HCEC 1CT (cell line): ENCODE data around the gene SLC2A13.
A peak's percentile ranks its signal among the peaks of the same experiment; 100 is the strongest.

Experiments used
- DNase-seq: peaks from one replicate; pipeline ENCODE4 v3.0.0-alpha.2; 2017

Gene SLC2A13

GRCh38 chr12:40105515-40106201 lies at the start of gene SLC2A13:
TSS of gene SLC2A13 (minus strand) at chr12:40106081. CDS start at chr12:40105808, 273 bp downstream.
- DNase-seq: peak; percentile 73

DNA sequence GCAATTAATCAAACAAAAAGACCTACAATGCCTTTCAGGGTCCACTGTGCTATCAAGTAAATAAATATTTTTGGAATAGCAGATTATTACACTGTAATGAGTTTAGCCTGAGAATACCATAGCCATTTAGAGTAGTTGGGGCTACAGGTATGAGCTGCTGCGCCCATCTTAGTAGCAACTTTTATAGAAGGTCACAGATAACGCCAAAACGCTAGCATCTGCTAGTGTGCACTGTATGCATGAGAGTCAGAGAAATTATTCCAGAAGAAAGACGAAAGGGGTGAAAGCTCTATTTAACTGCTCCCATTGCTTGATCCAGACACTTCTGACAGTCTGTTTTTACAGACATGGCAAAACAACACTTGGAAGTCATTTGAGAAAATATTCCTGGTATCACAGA lies 48.5 kb upstream of the SLC2A13 start:
- DNase-seq: no peak

DNA sequence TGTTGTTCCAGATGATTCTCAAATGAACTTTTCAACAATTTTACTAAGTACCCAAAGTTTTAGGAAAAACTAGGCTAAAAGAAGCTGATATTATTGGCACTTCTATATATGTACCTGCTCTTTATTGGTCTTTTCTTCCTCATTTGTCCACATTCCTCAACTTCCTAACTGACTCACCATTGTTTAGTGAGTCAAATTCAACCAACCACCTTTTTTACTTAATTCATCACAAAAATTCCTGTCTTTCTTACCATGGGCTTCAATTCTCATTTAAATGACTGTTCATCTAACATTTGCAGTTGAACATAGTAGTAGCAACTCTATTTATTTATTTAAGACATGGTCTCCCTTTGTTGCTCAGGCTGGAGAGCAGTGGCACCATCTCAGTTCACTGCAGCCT lies 47.6 kb upstream of the SLC2A13 start:
- no peak for DNase-seq

- peak; percentile 29 for DNase-seq
These were observed 47.0 kb upstream of the SLC2A13 start for GRCh38 chr12:40152783-40153383.

GRCh38 chr12:40149673-40150260 lies 43.9 kb upstream of the SLC2A13 start:
- DNase-seq: peak; percentile 32

DNA sequence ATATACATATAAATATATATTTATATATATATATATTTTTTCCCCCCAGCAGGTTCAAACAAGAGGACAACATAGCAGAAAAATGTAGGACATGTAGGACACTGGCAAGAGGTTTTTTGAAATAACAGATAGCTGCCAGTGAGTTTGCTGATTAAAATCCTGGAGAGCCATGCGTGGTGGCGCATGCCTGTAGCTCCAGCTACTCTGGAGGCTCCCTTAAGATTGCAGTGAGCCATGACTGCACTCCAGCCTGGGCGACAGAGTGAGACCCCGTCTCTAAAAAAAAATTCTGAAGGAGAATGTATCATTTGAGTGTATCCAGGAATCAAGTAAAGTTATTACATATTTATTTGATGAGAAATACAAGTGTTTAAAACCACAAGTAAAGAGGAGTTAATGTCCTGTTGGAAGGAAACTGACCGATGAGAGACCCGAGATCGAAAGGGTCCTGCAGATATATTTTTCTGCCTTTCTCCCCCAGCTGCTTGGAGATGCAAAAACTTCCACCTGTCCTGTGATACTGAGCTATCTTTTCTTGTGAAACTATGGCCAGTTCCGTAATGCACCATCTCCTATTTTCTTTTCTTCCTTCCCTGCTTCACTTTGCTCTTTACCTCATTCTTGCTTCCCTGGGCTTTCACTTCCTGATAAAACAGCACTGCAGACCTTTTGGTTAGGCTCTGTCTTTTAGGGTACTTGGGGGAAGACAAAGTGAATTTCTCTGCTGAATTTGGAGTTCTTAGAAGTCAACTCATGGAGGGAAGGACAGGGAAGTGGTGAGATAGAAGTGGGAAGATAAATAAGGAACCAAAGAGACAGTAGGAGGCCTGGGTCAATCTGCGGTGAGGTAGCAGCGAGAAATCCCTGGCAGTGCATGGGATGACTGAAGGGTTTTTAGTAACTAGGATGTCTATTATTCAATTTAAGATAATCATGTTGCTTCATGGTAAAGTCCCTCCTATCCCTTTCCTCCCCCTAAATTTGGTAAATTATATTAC lies 41.2 kb upstream of the SLC2A13 start:
- no peak for DNase-seq

DNA sequence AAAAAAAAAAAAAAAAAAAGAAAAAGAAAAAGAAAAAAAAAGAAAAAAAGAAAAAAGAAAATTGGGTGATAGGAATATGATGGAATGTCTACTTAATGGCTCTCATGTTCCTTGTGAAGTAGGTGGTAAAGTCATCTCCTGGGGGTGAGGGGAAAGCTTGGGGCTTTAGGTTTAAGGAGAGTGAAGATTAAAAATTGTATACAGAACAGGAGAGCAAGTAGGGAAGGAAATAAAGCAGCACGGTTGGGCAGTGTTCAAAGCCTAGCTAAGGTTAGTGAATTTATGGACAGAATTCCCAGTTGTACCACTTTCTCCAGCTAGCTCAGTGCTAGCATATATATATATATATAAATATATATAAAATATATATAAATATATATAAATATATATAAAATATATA lies 40.0 kb upstream of the SLC2A13 start:
- no peak for DNase-seq

DNA sequence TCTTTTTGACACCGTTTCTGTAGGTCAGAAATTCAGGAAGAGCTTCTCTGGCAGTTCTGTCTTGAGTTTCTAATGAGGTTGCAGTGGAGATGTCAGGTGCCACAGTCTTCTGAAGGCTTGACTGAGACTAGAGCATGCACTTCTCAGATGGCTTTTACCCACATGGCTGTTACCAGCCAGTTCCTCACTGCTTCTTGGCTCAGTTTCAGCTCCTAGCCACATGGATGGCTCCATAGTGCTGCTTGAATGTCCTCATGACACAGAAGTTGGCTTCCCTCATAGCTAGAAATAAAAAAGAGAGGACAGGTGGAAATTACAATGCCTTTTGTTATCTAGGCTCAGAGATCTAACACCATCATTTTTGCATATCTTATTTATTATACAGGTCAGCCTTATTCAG lies 38.1 kb upstream of the SLC2A13 start:
- DNase-seq: no peak

- peak; percentile 26 for DNase-seq
These were observed 36.3 kb upstream of the SLC2A13 start for GRCh38 chr12:40142001-40142744.

DNA sequence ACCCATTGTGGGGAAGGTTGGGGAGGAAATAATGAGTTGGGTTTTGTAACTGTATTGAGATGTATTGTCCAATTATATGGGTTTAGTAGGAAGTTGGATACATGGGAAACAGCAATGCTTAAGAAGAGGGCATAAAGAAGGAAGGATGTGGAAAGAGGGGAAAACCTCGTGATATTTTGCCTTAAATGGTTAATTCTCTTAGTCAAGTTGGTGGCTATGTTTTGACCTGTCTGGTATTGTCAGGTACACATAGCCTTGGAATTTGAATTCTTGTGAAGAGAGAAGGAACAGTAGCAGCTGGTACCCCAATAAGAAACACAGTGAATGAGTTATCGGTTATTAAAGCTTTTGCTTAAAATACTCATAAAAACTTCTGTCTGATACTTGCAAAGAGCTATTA lies 32.6 kb upstream of the SLC2A13 start:
- DNase-seq: no peak

GRCh38 chr12:40137252-40137651 lies 31.4 kb upstream of the SLC2A13 start:
- DNase-seq: peak; percentile 66

- DNase-seq: no peak
These were observed 21.5 kb upstream of the SLC2A13 start for GRCh38 chr12:40127408-40127807.

DNA sequence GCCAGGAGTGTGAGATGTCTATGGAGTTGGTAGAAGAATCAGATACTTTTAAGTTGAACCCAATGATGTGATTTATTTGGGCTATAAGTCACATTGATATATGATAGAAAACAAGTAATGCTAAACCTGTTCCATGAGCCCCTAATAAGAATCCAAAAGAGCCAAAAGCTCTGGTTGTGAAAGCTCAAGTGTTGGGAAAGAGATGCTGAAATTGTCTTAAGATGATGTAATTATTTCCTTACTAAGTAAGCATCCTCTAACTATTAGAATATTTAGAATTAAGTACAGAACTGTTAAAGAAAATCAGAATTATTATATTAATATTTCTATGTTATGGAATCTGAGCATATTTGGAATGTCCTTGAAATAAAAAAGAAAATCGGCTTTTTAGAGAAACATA lies 17.6 kb upstream of the SLC2A13 start:
- DNase-seq: no peak

GRCh38 chr12:40122842-40123241 lies 17.0 kb upstream of the SLC2A13 start:
- no peak for DNase-seq

- DNase-seq: no peak
These were observed 11.9 kb upstream of the SLC2A13 start for GRCh38 chr12:40117818-40118217.

DNA sequence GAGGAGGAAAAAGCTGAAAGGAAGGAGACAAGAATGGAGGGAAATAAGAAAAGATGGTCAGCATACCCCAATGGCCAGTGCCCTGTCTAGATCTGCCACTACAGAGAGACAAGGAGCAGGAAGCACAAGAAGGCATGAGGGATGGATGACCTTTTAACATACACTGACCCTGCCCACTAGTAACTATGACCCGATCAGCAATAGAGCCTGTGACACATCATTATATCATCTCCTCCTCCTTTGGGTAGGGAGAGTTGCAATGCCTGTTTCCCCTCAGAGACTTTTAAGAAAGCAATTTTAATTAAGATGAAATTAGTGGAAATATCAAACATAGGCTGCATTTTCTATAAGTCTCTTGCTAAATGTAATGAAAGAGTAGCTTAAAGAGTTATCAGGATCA lies 4.7 kb upstream of the SLC2A13 start:
- peak; percentile 36 for DNase-seq

DNA sequence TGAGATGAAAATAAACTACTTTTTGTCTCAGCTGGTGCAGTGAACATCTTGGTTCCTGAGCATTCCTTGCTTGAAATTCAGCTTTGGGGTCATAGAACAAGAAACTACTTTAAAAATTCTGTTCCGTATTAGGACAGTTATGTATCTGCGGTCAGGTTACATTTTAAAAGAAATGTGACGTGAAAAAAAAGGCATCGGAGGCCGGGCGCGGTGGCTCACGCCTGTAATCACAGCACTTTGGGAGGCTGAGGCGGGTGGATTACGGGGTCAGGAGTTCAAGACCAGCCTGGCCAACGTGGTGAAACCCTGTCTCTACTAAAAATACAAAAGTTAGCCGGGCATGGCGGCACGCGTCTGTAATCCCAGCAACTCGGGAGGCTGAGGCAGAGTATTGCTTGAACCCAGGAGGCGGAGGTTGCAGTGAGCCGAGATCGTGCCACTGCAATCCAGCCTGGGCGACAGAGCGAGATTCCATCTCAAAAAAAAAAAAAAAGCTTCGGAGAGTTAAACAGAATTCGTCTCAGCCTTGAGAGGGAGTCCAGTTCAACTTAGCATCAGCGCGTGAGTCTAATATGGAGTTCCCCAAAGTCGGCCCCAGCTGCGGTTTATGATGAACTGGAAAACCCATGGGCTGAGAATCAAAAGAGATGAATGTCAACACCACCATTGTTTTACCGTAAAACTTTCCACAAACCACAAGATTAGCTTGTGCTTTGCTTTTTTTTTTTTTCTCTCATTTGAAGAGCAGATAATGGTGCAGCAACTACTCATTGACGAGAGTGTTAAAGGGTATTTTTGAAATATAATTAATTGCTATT lies 2.1 kb upstream of the SLC2A13 start:
- DNase-seq: no peak

- peak; percentile 70 for DNase-seq
These were observed 1.4 kb upstream of the SLC2A13 start for GRCh38 chr12:40107098-40107802.

GRCh38 chr12:40106655-40107054 lies 774 bp upstream of the SLC2A13 start:
- DNase-seq: no peak

- no peak for DNase-seq
These were observed 287 bp upstream of the SLC2A13 start for GRCh38 chr12:40106202-40106533.

DNA sequence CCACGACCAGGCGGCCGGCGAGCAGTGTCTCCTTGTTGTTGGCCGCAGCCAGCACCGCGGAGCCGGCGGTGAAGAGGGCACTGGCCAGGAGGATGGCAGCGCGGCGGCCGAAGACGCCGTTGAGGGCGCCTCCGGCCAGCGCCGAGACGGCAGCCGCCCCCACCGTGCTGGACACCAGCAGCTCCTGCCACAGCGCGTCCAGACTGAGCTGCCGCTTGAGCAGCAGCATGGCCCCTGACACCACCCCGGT lies 691 bp downstream of the SLC2A13 start:
- DNase-seq: no peak
